Measurements from ENCODE around the gene PHLDA2. TPM values are rescaled to one million over a fixed set of nuclear protein-coding genes. Genes with fewer than 3 reads are reported as not detected.

The PHLDA2 gene
- total and polyA plus RNA-seq, 9 of the 15 experiments (the other 6 are each of a cell fraction or from before 2014, with no cell fraction given): 0.43 to 42.4 (median 4.7) TPM

GRCh38 chr11:2960139-2960538, 30.9 kb upstream of the PHLDA2 start (continued):
- TF ChIP-seq MGA (IDR thresholded peaks at IDR 0.05) (no peak), MTA3 (IDR thresholded peaks at IDR 0.05; ENCODE audit: borderline replicate concordance) (no peak), POLR3A (IDR thresholded peaks at IDR 0.05; ENCODE audit: borderline replicate concordance, extremely low read depth, insufficient read depth, insufficient read length) (no peak), PKNOX1 (IDR thresholded peaks at IDR 0.05) (no peak)

Data from K562 (cell line).